GM10248 (cell line): Measurements from ENCODE around the gene FGFR4.

Experiments
- CTCF ChIA-PET: fragments of 300-600 bp; sonication (Branson Sonifier 250); formaldehyde crosslinking; extraction: SDS; loops from one replicate; lab custom pipeline; 2021; ENCODE audit warnings: antibody characterized with exemption; lab: Yijun Ruan, JAX
- POLR2A ChIA-PET: fragments of 350-650 bp; sonication (Branson Sonifier 250); formaldehyde crosslinking; extraction: SDS; loops from one replicate; lab custom pipeline; 2020; ENCODE audit warnings: antibody characterized with exemption; lab: Yijun Ruan, JAX
- DNase-seq: peaks from one replicate; pipeline ENCODE4 v3.0.0; 2012; ENCODE audit errors: extremely low spot score
- TF ChIP-seq, protein P1 (sequence below): IDR thresholded peaks from 2 replicates; pipeline ENCODE4 v1.5.1; 2012; ENCODE audit warnings: mild to moderate bottlenecking, low read depth; ENCODE audit errors: extremely low read depth, missing control alignments, control extremely low read depth

The FGFR4 gene

DNA sequence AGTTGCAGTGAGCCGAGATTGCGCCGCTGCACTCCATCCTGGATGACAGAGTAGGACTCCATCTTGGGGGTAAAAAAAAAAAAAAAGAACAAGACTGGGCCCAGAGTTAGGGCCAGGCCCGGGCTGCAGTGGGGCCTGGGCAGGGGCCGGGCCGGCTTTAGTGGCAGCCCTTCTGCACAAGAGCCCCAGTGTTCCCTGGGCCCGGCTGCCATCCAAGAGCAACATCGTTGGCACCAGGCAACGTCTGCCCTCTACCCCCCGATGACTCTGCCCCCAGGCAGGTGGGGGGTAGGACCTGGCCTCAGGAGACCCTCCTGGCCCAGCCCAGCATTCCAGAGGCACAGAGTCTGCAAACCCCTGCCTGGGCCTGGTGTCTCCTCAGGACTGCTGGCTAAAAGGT is 4.9 kb upstream of the FGFR4 start:
- CTCF ChIA-PET, result interaction anchor here (0.9 to 4.0 kb wide), 4 partner anchors 9 to 29 kb away, joined by 3 to 39 read pairs (median 5); no protein-coding TSS in a partner anchor
- TF ChIP-seq, protein P1, sequence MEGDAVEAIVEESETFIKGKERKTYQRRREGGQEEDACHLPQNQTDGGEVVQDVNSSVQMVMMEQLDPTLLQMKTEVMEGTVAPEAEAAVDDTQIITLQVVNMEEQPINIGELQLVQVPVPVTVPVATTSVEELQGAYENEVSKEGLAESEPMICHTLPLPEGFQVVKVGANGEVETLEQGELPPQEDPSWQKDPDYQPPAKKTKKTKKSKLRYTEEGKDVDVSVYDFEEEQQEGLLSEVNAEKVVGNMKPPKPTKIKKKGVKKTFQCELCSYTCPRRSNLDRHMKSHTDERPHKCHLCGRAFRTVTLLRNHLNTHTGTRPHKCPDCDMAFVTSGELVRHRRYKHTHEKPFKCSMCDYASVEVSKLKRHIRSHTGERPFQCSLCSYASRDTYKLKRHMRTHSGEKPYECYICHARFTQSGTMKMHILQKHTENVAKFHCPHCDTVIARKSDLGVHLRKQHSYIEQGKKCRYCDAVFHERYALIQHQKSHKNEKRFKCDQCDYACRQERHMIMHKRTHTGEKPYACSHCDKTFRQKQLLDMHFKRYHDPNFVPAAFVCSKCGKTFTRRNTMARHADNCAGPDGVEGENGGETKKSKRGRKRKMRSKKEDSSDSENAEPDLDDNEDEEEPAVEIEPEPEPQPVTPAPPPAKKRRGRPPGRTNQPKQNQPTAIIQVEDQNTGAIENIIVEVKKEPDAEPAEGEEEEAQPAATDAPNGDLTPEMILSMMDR, result no peak
- DNase-seq, result no peak
- POLR2A ChIA-PET, result no interaction called here

DNA sequence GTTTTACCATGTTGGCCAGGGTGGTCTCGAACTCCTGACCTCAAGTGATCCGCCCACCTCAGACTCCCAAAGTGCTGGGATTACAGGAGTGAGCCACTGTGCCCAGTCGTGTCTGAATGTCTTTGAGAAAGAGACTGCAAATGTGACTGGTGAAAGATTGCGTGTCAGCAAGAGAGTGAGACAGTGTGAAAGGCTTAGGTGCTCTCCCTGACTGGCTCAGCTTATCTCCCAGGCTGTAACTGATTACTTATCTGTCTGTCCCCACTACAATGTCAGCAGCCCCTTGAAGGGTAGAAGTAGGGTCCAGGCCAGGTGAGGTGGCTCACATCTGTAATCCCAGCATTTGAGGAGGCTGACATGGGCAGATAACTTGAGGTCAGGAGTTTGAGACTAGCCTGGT is 3.4 kb upstream of the FGFR4 start:
- ChIA-PET CTCF (interaction anchor here (1.3 to 5.0 kb wide), 3 partner anchors 11 to 28 kb away, joined by 7 to 80 read pairs (median 39); no protein-coding TSS in a partner anchor), POLR2A (no interaction called here)
- TF ChIP-seq, protein P1, result no peak
- no peak for DNase-seq

DNA sequence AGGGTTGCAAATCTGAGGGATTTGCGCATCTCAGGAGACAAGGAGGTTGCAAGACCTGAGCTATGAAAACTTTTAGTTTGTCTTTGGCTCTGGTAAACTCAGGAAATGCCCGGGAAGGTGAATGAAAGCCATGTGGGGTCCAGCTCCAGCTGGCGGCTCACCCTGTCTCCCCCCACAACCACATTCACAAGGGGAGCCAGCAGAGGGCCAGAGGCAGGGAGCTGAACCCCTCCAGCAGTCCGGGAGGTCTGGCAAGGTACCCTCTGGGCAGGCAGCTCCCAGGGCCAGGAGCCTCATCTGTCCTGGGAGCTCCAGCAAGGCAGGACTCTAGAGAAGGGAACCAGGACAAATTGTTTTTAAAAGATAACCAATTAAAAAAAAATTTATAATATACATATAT is 2.5 kb upstream of the FGFR4 start:
- ChIA-PET CTCF (interaction anchor here (1.3 to 5.0 kb wide), 3 partner anchors 12 to 425 kb away, joined by 7 to 80 read pairs (median 21); no protein-coding TSS in a partner anchor), POLR2A (no interaction called here)
- TF ChIP-seq, protein P1, result no peak
- DNase-seq, result no peak

DNA sequence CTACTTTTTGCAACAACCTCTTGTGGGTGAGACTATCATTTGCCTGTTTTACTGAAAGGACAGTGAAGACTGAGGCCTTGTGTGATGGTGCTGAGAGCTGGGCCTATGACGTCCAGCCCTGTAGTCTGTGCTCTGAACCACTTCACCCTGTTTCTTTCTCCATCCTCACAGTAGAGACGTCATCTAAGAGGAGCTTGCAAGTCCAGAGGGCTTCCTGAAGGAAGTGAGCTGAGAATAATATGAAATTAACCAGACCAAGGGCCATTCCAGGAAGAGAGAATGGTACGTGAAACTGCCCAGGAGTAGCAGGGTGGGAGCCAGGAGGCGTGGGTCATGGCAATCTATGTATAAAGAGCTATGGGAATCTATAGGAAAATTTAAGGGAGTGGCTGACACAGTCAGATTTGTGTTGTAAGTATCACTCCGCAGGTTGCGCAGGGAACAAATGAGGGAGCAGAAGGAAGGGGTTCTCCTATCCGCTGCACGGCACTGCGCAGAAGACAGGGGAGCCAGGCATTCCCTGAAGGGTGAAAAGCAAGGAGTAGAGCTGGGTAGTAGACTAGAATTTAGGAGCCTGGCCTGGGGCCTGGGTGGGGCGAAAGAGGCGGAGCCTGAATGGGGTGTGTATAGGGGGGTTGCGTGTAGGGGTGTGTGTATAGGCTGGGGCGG is 596 bp upstream of the FGFR4 start:
- ChIA-PET CTCF (interaction anchor here (0.9 to 5.0 kb wide), 9 partner anchors 8 to 427 kb away, joined by 3 to 80 read pairs (median 4); no protein-coding TSS in a partner anchor), POLR2A (interaction anchor here (0.5 to 0.6 kb wide), 3 partner anchors 8 to 372 kb away, joined by 3 to 6 read pairs (median 4); no protein-coding TSS in a partner anchor)
- DNase-seq, result no peak
- TF ChIP-seq, protein P1, result no peak

DNA sequence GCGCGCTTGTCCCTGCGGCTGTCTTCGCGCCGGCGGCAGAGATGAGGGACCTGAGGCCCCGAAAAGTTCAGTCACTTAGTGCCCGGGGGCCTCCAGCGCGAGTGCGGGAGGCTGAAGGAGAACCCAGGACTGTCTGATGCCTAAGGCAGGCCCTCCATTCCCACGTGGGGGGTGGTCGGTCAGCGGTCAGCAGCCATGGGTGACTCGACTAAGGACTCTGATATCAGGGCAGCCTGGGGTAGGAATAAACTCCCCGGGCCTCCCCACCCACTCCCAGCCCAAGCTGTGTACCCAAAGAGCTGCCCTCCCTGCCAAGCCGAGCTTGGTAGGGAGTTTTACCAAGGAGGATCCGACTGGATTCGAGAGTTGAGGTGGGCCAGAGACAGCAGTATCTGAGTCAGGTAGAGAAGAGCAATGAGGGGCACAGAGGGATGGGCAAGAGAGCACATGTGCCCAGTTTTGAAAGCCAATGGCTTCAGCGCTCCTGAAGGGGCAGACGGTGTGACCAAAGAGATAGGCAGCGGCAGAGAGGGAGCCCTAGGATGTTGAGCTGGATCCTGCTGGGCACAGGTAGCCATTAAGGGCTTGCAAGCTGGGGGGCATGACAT is 787 bp downstream of the FGFR4 start:
- CTCF ChIA-PET, result interaction anchor here (1.6 to 5.0 kb wide), 3 partner anchors 15 to 428 kb away, joined by 10 to 80 read pairs (median 21); no protein-coding TSS in a partner anchor
- no peak for DNase-seq
- POLR2A ChIA-PET, result no interaction called here

DNA sequence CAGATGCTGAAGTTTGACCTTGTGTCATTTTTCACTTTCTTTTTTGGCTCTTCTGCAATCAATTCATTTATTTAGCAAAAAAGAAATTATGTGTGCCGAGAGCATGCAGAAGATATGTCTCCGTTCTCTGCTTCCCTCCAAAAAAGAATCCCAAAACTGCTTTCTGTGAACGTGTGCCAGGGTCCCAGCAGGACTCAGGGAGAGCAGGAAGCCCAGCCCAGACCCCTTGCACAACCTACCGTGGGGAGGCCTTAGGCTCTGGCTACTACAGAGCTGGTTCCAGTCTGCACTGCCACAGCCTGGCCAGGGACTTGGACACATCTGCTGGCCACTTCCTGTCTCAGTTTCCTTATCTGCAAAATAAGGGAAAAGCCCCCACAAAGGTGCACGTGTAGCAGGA is 2.4 kb downstream of the FGFR4 start:
- ChIA-PET POLR2A (no interaction called here), CTCF (no interaction called here)
- TF ChIP-seq, protein P1, result no peak
- no peak for DNase-seq

More for the DNA sequence above, 787 bp downstream of the FGFR4 start:
- TF ChIP-seq, protein P1, result no peak
